SK-N-SH treated with all-trans-retinoic acid at 6 μM for 48 hours (cell line): ENCODE results near the gene PLA2R1.

ENCODE experiments used
- ATAC-seq: fragments of 200-7000 bp; cut with Tn5 transposase; 3 replicates; pipeline ENCODE4 v1.9.1; 2020; ENCODE audit warnings: mild to moderate bottlenecking, moderate library complexity
- CSDC2 ChIP-seq: fragments of 250-450 bp; sonication (Bioruptor Pico); IDR thresholded peaks from 2 replicates; pipeline ENCODE4 v1.5.0; 2020; ENCODE audit warnings: mild to moderate bottlenecking, moderate library complexity
- OSR1 ChIP-seq: fragments of 250-450 bp; sonication (Bioruptor Pico); IDR thresholded peaks from 2 replicates; pipeline ENCODE4 v1.8.0; 2022; ENCODE audit warnings: moderate library complexity, mild to moderate bottlenecking, inconsistent platforms
- SNAI2 ChIP-seq: fragments of 250-450 bp; sonication (Bioruptor Pico); IDR thresholded peaks from 2 replicates; pipeline ENCODE4 v1.5.0; 2020; ENCODE audit warnings: mild to moderate bottlenecking, moderate library complexity
- TCF4 ChIP-seq: fragments of 250-450 bp; sonication (Bioruptor Pico); IDR thresholded peaks from 2 replicates; pipeline ENCODE4 v1.8.0; 2021; ENCODE audit warnings: mild to moderate bottlenecking, moderate library complexity, borderline replicate concordance
- ZNF565 ChIP-seq: fragments of 450-650 bp; formaldehyde crosslinking; conservative IDR thresholded peaks from 2 replicates; pipeline ENCODE4 v1.5.0; 2020; ENCODE audit warnings: low read depth, mild to moderate bottlenecking, moderate library complexity
- TF ChIP-seq, protein P1 (sequence below): fragments of 250-450 bp; sonication (Bioruptor Pico); IDR thresholded peaks from 2 replicates; pipeline ENCODE4 v1.5.1; 2020; ENCODE audit warnings: low read depth, mild to moderate bottlenecking, moderate library complexity
- TF ChIP-seq, protein P2 (sequence below): fragments of 250-450 bp; sonication (Bioruptor Pico); IDR thresholded peaks from 2 replicates; pipeline ENCODE4 v1.5.0; 2020; ENCODE audit warnings: mild to moderate bottlenecking, moderate library complexity

PLA2R1 gene

GRCh38 chr2:159882130-159882745, 180.2 kb downstream of the PLA2R1 start:
- TF ChIP-seq TCF4 (CRISPR knock-in tag): peak; percentile 39; the same call in 1 of the 2 replicates
- no peak for TF ChIP-seq OSR1 (CRISPR knock-in tag)
- no peak for TF ChIP-seq CSDC2 (CRISPR knock-in tag)
- TF ChIP-seq, protein P1, sequence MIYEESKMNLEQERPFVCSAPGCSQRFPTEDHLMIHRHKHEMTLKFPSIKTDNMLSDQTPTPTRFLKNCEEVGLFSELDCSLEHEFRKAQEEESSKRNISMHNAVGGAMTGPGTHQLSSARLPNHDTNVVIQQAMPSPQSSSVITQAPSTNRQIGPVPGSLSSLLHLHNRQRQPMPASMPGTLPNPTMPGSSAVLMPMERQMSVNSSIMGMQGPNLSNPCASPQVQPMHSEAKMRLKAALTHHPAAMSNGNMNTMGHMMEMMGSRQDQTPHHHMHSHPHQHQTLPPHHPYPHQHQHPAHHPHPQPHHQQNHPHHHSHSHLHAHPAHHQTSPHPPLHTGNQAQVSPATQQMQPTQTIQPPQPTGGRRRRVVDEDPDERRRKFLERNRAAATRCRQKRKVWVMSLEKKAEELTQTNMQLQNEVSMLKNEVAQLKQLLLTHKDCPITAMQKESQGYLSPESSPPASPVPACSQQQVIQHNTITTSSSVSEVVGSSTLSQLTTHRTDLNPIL (CRISPR knock-in tag): no peak
- no peak for TF ChIP-seq ZNF565 (CRISPR knock-in tag)
- TF ChIP-seq SNAI2 (CRISPR knock-in tag): no peak
- TF ChIP-seq, protein P2, sequence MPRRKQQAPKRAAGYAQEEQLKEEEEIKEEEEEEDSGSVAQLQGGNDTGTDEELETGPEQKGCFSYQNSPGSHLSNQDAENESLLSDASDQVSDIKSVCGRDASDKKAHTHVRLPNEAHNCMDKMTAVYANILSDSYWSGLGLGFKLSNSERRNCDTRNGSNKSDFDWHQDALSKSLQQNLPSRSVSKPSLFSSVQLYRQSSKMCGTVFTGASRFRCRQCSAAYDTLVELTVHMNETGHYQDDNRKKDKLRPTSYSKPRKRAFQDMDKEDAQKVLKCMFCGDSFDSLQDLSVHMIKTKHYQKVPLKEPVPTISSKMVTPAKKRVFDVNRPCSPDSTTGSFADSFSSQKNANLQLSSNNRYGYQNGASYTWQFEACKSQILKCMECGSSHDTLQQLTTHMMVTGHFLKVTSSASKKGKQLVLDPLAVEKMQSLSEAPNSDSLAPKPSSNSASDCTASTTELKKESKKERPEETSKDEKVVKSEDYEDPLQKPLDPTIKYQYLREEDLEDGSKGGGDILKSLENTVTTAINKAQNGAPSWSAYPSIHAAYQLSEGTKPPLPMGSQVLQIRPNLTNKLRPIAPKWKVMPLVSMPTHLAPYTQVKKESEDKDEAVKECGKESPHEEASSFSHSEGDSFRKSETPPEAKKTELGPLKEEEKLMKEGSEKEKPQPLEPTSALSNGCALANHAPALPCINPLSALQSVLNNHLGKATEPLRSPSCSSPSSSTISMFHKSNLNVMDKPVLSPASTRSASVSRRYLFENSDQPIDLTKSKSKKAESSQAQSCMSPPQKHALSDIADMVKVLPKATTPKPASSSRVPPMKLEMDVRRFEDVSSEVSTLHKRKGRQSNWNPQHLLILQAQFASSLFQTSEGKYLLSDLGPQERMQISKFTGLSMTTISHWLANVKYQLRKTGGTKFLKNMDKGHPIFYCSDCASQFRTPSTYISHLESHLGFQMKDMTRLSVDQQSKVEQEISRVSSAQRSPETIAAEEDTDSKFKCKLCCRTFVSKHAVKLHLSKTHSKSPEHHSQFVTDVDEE: no peak
- TF ChIP-seq, all 23 proteins: peak for 1
- peak; percentile 40; the same call in 1 of the 3 replicates for ATAC-seq
